Retina (tissue), 1 donor: Measurements from ENCODE around the gene NHLRC2.
"Not testable (repeated sequence)": the region's sequence is repeated elsewhere in the genome, so short reads cannot be mapped to it uniquely, and the experiment has no call there.

Experiments used
- DNase-seq: peaks from one replicate; pipeline ENCODE4 v3.0.0-alpha.2; 2016

NHLRC2 gene

GRCh38 chr10:113911839-113912238, 57.4 kb downstream of the NHLRC2 start:
- DNase-seq = no peak

- no peak for DNase-seq
Measured at GRCh38 chr10:113912582-113912981, 58.1 kb downstream of the NHLRC2 start.

GRCh38 chr10:113914956-113915355, 60.5 kb downstream of the NHLRC2 start:
- DNase-seq = no peak

GRCh38 chr10:113915540-113915939, 61.1 kb downstream of the NHLRC2 start:
- no peak for DNase-seq

- no peak for DNase-seq
Measured at GRCh38 chr10:113916053-113916452, 61.6 kb downstream of the NHLRC2 start.

GRCh38 chr10:113917636-113918035, 63.2 kb downstream of the NHLRC2 start:
- no peak for DNase-seq

GRCh38 chr10:113920114-113920513, 65.7 kb downstream of the NHLRC2 start:
- DNase-seq = no peak

- no peak for DNase-seq
Measured at GRCh38 chr10:113920875-113921274, 66.4 kb downstream of the NHLRC2 start.

GRCh38 chr10:113921561-113922370, 67.3 kb downstream of the NHLRC2 start:
- DNase-seq = no peak

- DNase-seq = no peak
Measured at GRCh38 chr10:113922787-113923570, 68.5 kb downstream of the NHLRC2 start.

GRCh38 chr10:113924186-113924585, 69.7 kb downstream of the NHLRC2 start:
- no peak for DNase-seq

GRCh38 chr10:113924664-113925063, 70.2 kb downstream of the NHLRC2 start:
- DNase-seq = no peak

- DNase-seq = no peak
Measured at GRCh38 chr10:113927440-113927839, 73.0 kb downstream of the NHLRC2 start.

- no peak for DNase-seq
Measured at GRCh38 chr10:113928830-113929229, 74.4 kb downstream of the NHLRC2 start.

- DNase-seq = no peak
Measured at GRCh38 chr10:113929522-113929921, 75.1 kb downstream of the NHLRC2 start.

GRCh38 chr10:113930482-113931057, 76.1 kb downstream of the NHLRC2 start:
- DNase-seq = no peak

- DNase-seq = no peak
Measured at GRCh38 chr10:113932854-113933253, 78.4 kb downstream of the NHLRC2 start.

GRCh38 chr10:113933894-113934532, 79.6 kb downstream of the NHLRC2 start:
- DNase-seq = no peak

GRCh38 chr10:113937258-113937657, 82.8 kb downstream of the NHLRC2 start:
- DNase-seq = no peak

GRCh38 chr10:113937756-113938155, 83.3 kb downstream of the NHLRC2 start:
- no peak for DNase-seq

GRCh38 chr10:113939212-113939860, 84.9 kb downstream of the NHLRC2 start:
- no peak for DNase-seq

GRCh38 chr10:113941140-113941539, 86.7 kb downstream of the NHLRC2 start:
- no peak for DNase-seq

GRCh38 chr10:113943196-113943595, 88.7 kb downstream of the NHLRC2 start:
- not testable (repeated sequence) for DNase-seq
